HG02642 (cell line): ENCODE results near the gene CD33.
"Not testable (repeated sequence)": the region's sequence is repeated elsewhere in the genome, so short reads cannot be mapped to it uniquely, and the experiment has no call there.

ENCODE experiments used
- ATAC-seq: cut with Tn5 transposase; IDR thresholded peaks from one replicate; pipeline ENCODE4 v1.9.1; 2021; ENCODE audit warnings: mild to moderate bottlenecking; ENCODE audit not compliant: unreplicated experiment, poor library complexity

CD33 gene

GRCh38 chr19:51224898-51225393 lies at the start of gene CD33:
Gene CD33 (plus strand): TSS chr19:51225080. CDS start chr19:51225119, 39 bp downstream.
- not testable (repeated sequence) for ATAC-seq

- no peak for ATAC-seq
Measured at GRCh38 chr19:51179256-51179655, 45.6 kb upstream of the CD33 start.

- ATAC-seq, result no peak
Measured at GRCh38 chr19:51181377-51181912, 43.4 kb upstream of the CD33 start.

- no peak for ATAC-seq
Measured at GRCh38 chr19:51181913-51182419, 42.9 kb upstream of the CD33 start.

- no peak for ATAC-seq
Measured at GRCh38 chr19:51183629-51184028, 41.3 kb upstream of the CD33 start.

- ATAC-seq, result no peak
Measured at GRCh38 chr19:51185069-51185867, 39.6 kb upstream of the CD33 start.

GRCh38 chr19:51185868-51186215 lies 39.0 kb upstream of the CD33 start:
- ATAC-seq, result no peak

- no peak for ATAC-seq
Measured at GRCh38 chr19:51186323-51186722, 38.6 kb upstream of the CD33 start.

- ATAC-seq, result no peak
Measured at GRCh38 chr19:51187395-51188226, 37.3 kb upstream of the CD33 start.

- ATAC-seq, result no peak
Measured at GRCh38 chr19:51188227-51188559, 36.7 kb upstream of the CD33 start.

GRCh38 chr19:51192689-51193088 lies 32.2 kb upstream of the CD33 start:
- no peak for ATAC-seq

- ATAC-seq, result no peak
Measured at GRCh38 chr19:51194527-51195315, 30.2 kb upstream of the CD33 start.

GRCh38 chr19:51195316-51195586 lies 29.6 kb upstream of the CD33 start:
- ATAC-seq, result no peak

- ATAC-seq, result no peak
Measured at GRCh38 chr19:51195616-51196015, 29.3 kb upstream of the CD33 start.

GRCh38 chr19:51196181-51196580 lies 28.7 kb upstream of the CD33 start:
- ATAC-seq, result no peak

- ATAC-seq, result no peak
Measured at GRCh38 chr19:51198641-51199040, 26.2 kb upstream of the CD33 start.

GRCh38 chr19:51200071-51200666 lies 24.7 kb upstream of the CD33 start:
- ATAC-seq, result no peak

- ATAC-seq, result no peak
Measured at GRCh38 chr19:51201712-51202111, 23.2 kb upstream of the CD33 start.

GRCh38 chr19:51203916-51204315 lies 21.0 kb upstream of the CD33 start:
- no peak for ATAC-seq

- no peak for ATAC-seq
Measured at GRCh38 chr19:51204321-51204720, 20.6 kb upstream of the CD33 start.
